Measurements from ENCODE around the gene NCCRP1. TPM values are rescaled to one million over a fixed set of nuclear protein-coding genes. Genes with fewer than 3 reads are reported as not detected.

Gene NCCRP1
- total RNA-seq, 1 donor from 2014 or later = not detected

- Histone ChIP-seq H3K4me1 (peaks cover 20% of the 10 kb centered on the region), H3K36me3 (peaks cover 33% of the 10 kb centered on the region), H3K27me3 (ENCODE audit: low read depth) (no peaks in the 10 kb centered on the region), H3K9me3 (replicated peaks) (no peaks in the 10 kb centered on the region), H3K4me3 (no peak overlapping the region), H3K27ac (replicated peaks) (no peak overlapping the region)
- TF ChIP-seq CTCF (IDR thresholded peaks at IDR 0.05; ENCODE audit: borderline replicate concordance) = no peak
- intact Hi-C loops (cut with micrococcal nuclease) = no loop called here
- DNase-seq = no peak
These were observed 26.2 kb upstream of the NCCRP1 start for GRCh38 chr19:39170386-39171231.

- no peak overlapping the region for H3K4me3 ChIP-seq
- peaks cover 8% of the 10 kb centered on the region for H3K4me1 ChIP-seq
- TF ChIP-seq CTCF (IDR thresholded peaks at IDR 0.05; ENCODE audit: borderline replicate concordance) = no peak
- no peaks in the 10 kb centered on the region for H3K9me3 ChIP-seq (replicated peaks)
- no peak for DNase-seq
- intact Hi-C loops (cut with micrococcal nuclease) = no loop called here
- peaks cover 41% of the 10 kb centered on the region for H3K36me3 ChIP-seq
- H3K27me3 ChIP-seq (ENCODE audit: low read depth) = no peaks in the 10 kb centered on the region
- H3K27ac ChIP-seq (replicated peaks) = no peak overlapping the region
These were observed 25.0 kb upstream of the NCCRP1 start for GRCh38 chr19:39171479-39172465.

- peaks cover 46% of the 10 kb centered on the region for H3K36me3 ChIP-seq
These were observed 23.9 kb upstream of the NCCRP1 start for GRCh38 chr19:39172700-39173501.

GRCh38 chr19:39173502-39173991, 23.2 kb upstream of the NCCRP1 start:
- Histone ChIP-seq H3K4me1 (no peaks in the 10 kb centered on the region), H3K9me3 (replicated peaks) (no peaks in the 10 kb centered on the region), H3K27me3 (ENCODE audit: low read depth) (no peaks in the 10 kb centered on the region), H3K36me3 (peaks cover 52% of the 10 kb centered on the region), H3K4me3 (no peak overlapping the region), H3K27ac (replicated peaks) (no peak overlapping the region)
- no peak for DNase-seq
- intact Hi-C loops (cut with micrococcal nuclease) = no loop called here
- TF ChIP-seq CTCF (IDR thresholded peaks at IDR 0.05; ENCODE audit: borderline replicate concordance) = no peak

More at GRCh38 chr19:39172700-39173501, 23.9 kb upstream of the NCCRP1 start:
- no peaks in the 10 kb centered on the region for H3K9me3 ChIP-seq (replicated peaks)
- no peak for DNase-seq
- no peaks in the 10 kb centered on the region for H3K27me3 ChIP-seq (ENCODE audit: low read depth)
- H3K4me1 ChIP-seq = no peaks in the 10 kb centered on the region
- no peak overlapping the region for H3K4me3 ChIP-seq
- no peak overlapping the region for H3K27ac ChIP-seq (replicated peaks)
- no peak for TF ChIP-seq CTCF (IDR thresholded peaks at IDR 0.05; ENCODE audit: borderline replicate concordance)
- intact Hi-C loops (cut with micrococcal nuclease) = no loop called here

- no peak for TF ChIP-seq CTCF (IDR thresholded peaks at IDR 0.05; ENCODE audit: borderline replicate concordance)
- Histone ChIP-seq H3K27ac (replicated peaks) (no peak overlapping the region), H3K27me3 (ENCODE audit: low read depth) (no peaks in the 10 kb centered on the region), H3K36me3 (peaks cover 56% of the 10 kb centered on the region), H3K4me3 (no peak overlapping the region), H3K9me3 (replicated peaks) (no peaks in the 10 kb centered on the region), H3K4me1 (no peaks in the 10 kb centered on the region)
- no peak for DNase-seq
- intact Hi-C loops (cut with micrococcal nuclease) = no loop called here
These were observed 22.6 kb upstream of the NCCRP1 start for GRCh38 chr19:39174142-39174541.

Data from left ventricle myocardium inferior (tissue), 1 donor.